Neural crest cell (in vitro differentiated cells): ENCODE measurements around the gene MRPS25. TPM values are rescaled to one million over a fixed set of nuclear protein-coding genes. Genes with fewer than 3 reads are reported as not detected.

Experiments used
- DNase-seq: peaks from one replicate; pipeline ENCODE4 v3.0.0; 2021; ENCODE audit warnings: low read depth, mixed read lengths, low spot score
- H3K27ac Mint-ChIP-seq: one replicate; pipeline ENCODE4 v1.8.0; 2021; ENCODE audit warnings: mild to moderate bottlenecking, mixed read lengths; ENCODE audit not compliant: unreplicated experiment
- H3K27me3 Mint-ChIP-seq: 2 replicates; pipeline ENCODE4 v1.8.0; 2021; ENCODE audit warnings: low read depth, mild to moderate bottlenecking, mixed read lengths
- H3K36me3 Mint-ChIP-seq: 2 replicates; pipeline ENCODE4 v1.8.0; 2021; ENCODE audit warnings: low read depth, mild to moderate bottlenecking, mixed read lengths
- H3K4me1 Mint-ChIP-seq: 2 replicates; pipeline ENCODE4 v1.8.0; 2021; ENCODE audit warnings: mixed read lengths
- H3K4me3 Mint-ChIP-seq: one replicate; pipeline ENCODE4 v1.8.0; 2021; ENCODE audit warnings: mild to moderate bottlenecking, mixed read lengths
- H3K9me3 Mint-ChIP-seq: 2 replicates; pipeline ENCODE4 v1.8.0; 2021; ENCODE audit warnings: mixed read lengths
- total RNA-seq: library from RNA; stranded (reverse); gene quantifications from 2 replicates; pipeline ENCODE4 v1.2.1, GENCODE V29; 2021
- TF ChIP-seq, protein P1 (sequence below): fragments of 200-600 bp; sonication (generic); conservative IDR thresholded peaks from 2 replicates; pipeline ENCODE4 v1.5.0; 2021; ENCODE audit warnings: antibody characterized with exemption, mild to moderate bottlenecking

Gene MRPS25
- total RNA-seq, 1 donor from 2014 or later, result 60.9 TPM

DNA sequence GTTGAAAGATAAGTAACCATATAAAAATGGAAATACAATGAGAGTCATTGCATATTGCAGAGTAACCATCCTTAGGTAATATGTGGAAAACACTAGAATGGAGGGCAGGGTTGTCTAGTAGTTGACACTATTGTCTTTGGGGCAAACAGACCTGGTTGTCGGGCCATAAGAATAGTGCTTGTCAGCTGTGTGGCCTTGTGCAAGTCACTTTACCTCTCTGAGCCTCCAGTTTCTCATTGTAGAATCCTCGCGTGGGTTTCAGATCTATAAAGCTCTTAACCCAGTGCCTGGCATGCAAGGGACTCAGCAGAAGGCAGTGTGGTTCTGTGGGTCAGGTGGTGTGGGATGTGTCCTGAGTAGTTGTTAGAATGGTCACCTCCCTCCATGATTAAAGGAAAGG is 32.0 kb downstream of the MRPS25 start:
- Mint-ChIP-seq H3K4me3 (no peak overlapping the region), H3K4me1 (no peaks in the 10 kb centered on the region), H3K27ac (no peak overlapping the region), H3K36me3 (peaks cover 12% of the 10 kb centered on the region), H3K27me3 (no peaks in the 10 kb centered on the region), H3K9me3 (no peaks in the 10 kb centered on the region)
- DNase-seq, result no peak
- TF ChIP-seq, protein P1, sequence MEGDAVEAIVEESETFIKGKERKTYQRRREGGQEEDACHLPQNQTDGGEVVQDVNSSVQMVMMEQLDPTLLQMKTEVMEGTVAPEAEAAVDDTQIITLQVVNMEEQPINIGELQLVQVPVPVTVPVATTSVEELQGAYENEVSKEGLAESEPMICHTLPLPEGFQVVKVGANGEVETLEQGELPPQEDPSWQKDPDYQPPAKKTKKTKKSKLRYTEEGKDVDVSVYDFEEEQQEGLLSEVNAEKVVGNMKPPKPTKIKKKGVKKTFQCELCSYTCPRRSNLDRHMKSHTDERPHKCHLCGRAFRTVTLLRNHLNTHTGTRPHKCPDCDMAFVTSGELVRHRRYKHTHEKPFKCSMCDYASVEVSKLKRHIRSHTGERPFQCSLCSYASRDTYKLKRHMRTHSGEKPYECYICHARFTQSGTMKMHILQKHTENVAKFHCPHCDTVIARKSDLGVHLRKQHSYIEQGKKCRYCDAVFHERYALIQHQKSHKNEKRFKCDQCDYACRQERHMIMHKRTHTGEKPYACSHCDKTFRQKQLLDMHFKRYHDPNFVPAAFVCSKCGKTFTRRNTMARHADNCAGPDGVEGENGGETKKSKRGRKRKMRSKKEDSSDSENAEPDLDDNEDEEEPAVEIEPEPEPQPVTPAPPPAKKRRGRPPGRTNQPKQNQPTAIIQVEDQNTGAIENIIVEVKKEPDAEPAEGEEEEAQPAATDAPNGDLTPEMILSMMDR, result no peak

DNA sequence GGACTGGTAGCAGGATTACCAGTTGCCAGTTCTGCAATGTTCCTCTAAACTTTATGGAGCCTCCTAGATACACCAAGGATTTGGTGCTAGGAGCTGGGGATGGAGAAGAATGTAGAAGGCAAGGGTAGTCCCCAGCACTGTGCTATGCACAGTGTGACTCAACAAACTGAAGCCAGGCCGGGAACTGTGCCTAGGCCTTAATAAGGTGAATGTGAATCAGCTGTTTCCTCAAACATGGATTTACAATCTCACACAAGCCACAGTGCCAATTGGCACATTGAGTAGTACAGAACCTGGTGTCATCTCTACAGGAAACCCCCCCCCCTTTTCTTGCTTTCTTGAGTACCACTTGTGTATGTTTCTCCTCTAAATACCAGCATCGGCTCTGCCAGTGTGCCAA is 32.5 kb downstream of the MRPS25 start:
- no peaks in the 10 kb centered on the region for H3K27me3 Mint-ChIP-seq
- H3K36me3 Mint-ChIP-seq, result peaks cover 12% of the 10 kb centered on the region
- H3K4me3 Mint-ChIP-seq, result no peak overlapping the region
- H3K4me1 Mint-ChIP-seq, result no peaks in the 10 kb centered on the region
- TF ChIP-seq, protein P1, result no peak
- H3K9me3 Mint-ChIP-seq, result no peaks in the 10 kb centered on the region
- no peak for DNase-seq
- no peak overlapping the region for H3K27ac Mint-ChIP-seq

DNA sequence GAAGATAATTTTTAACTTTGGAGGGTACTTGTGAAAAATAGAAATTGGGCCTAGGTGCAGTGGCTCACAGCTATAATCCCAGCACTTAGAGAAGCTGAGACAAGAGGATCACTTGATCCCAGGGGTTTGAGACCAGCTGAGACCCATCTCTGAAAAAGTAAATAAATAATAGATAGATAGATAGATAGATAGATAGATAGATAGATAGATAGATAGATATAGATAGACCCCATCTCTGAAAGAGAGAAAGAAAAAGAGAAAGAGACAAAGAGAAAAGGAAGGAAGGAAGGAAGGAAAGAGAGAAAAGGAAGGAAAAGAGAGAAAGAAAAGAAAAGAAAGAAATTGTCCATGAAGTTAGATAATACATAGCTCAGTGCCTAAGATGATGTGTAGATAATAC is 35.5 kb downstream of the MRPS25 start:
- no peak overlapping the region for H3K4me3 Mint-ChIP-seq
- no peaks in the 10 kb centered on the region for H3K9me3 Mint-ChIP-seq
- TF ChIP-seq, protein P1, result no peak
- no peak for DNase-seq
- H3K27me3 Mint-ChIP-seq, result no peaks in the 10 kb centered on the region
- no peak overlapping the region for H3K27ac Mint-ChIP-seq
- H3K4me1 Mint-ChIP-seq, result no peaks in the 10 kb centered on the region
- H3K36me3 Mint-ChIP-seq, result peaks cover 27% of the 10 kb centered on the region

DNA sequence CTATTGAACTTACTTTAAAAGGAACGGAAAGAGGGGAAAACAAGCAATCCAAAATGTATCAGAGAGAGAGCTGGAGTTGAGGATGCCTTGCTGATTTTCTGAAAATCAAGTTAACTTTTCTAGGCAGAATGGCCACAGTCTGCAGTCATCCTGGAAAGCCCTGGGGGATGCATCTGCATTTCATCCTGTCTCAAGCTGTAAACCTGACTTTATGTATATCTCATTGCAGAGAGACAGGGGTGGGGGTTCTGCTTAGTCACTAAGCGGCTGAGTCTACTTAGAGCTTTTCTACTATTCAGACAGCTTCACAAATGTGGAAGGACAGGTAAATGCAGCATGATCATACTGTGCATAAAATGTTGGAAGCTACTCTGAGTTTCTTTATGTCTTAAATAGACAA is 41.4 kb downstream of the MRPS25 start:
- Mint-ChIP-seq H3K36me3 (peaks cover 26% of the 10 kb centered on the region), H3K4me1 (no peaks in the 10 kb centered on the region), H3K27ac (no peak overlapping the region), H3K27me3 (no peaks in the 10 kb centered on the region), H3K4me3 (no peak overlapping the region), H3K9me3 (no peaks in the 10 kb centered on the region)
- no peak for DNase-seq
- TF ChIP-seq, protein P1, result no peak

DNA sequence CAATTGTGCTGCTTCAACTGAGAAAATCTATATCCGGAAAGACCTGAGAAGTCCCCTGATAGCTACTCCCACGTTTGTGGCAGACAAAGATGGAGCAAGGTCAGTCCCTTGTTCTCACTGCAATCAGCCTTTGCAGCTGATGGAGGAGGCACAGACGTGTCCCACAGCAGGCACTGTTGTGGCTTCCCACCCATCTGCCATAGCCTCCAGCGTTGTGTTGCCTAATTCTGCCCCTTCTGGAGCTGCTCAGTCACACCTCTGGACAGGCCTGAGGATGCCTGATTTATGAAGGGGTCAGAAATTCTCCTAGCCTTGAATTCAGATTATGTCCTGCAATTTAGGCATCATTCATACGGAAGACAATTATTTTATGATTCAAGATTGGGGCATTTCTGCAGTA is 41.9 kb downstream of the MRPS25 start:
- Mint-ChIP-seq H3K9me3 (no peaks in the 10 kb centered on the region), H3K4me1 (no peaks in the 10 kb centered on the region), H3K4me3 (no peak overlapping the region), H3K27me3 (no peaks in the 10 kb centered on the region), H3K36me3 (peaks cover 21% of the 10 kb centered on the region), H3K27ac (no peak overlapping the region)
- TF ChIP-seq, protein P1, result no peak
- DNase-seq, result no peak

DNA sequence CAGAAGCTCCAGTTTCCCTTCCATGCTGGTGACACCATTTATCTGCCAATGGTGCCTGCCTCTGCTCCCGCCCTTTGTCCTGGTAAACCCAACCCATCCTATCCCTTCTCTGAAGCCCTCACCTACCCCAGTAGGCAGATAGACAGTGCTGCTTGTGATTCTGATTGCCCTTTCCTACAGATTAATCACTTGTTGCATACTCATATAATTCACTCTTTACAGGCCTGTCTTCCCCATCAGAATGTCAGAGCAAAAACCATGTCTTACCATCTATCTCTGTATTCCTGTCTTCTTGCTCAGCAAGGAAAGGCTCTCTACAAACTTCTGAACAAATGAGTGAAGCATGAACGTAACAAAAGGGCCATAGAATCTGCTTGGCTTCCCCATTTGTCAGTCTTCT is 47.9 kb downstream of the MRPS25 start:
- peaks cover 34% of the 10 kb centered on the region for H3K36me3 Mint-ChIP-seq
- H3K4me1 Mint-ChIP-seq, result peaks cover 7% of the 10 kb centered on the region
- H3K27ac Mint-ChIP-seq, result no peak overlapping the region
- DNase-seq, result no peak
- TF ChIP-seq, protein P1, result no peak
- no peaks in the 10 kb centered on the region for H3K9me3 Mint-ChIP-seq
- H3K27me3 Mint-ChIP-seq, result no peaks in the 10 kb centered on the region
- no peak overlapping the region for H3K4me3 Mint-ChIP-seq
